B cell (primary cell): ENCODE data around the gene TOMM6. TPM values are rescaled to one million over a fixed set of nuclear protein-coding genes. Genes with fewer than 3 reads are reported as not detected.

Source experiments
- ATAC-seq: fragments of 200-7000 bp; cut with Tn5 transposase; one replicate; pipeline ENCODE4 v1.10.0; 2021; ENCODE audit warnings: low read depth, mild to moderate bottlenecking, moderate number of reproducible peaks, moderate library complexity
- CTCF ChIA-PET: fragments of 350-600 bp; sonication (Branson Sonifier 250); formaldehyde crosslinking; loops from one replicate; lab custom pipeline; 2021; ENCODE audit warnings: antibody characterized with exemption, inconsistent platforms; lab: Charles Lee
- POLR2A ChIA-PET: fragments of 350-600 bp; sonication (Branson Sonifier 250); formaldehyde crosslinking; loops from one replicate; lab custom pipeline; 2021; ENCODE audit warnings: antibody characterized with exemption; lab: Charles Lee
- DNase-seq: peaks from one replicate; pipeline ENCODE4 v3.0.0; 2013
- H2AFZ ChIP-seq: 2 replicates; pipeline ENCODE4 v1.6.1; 2012; ENCODE audit warnings: mild to moderate bottlenecking, low read depth, low read length; ENCODE audit not compliant: insufficient read depth, poor library complexity, severe bottlenecking
- H3K27ac ChIP-seq, 2 donors: 1 replicate in 1 of 2; 2 replicates in 1 of 2; pipeline ENCODE4 v1.5.1; 2012 to 2013; ENCODE audit warnings: low read length in 2 of 2, mild to moderate bottlenecking in 2 of 2, moderate library complexity in 1 of 2
- H3K27me3 ChIP-seq, 4 experiments: fragments of 200-600 bp in 1 of 4; sonication (generic) in 1 of 4; replicated peaks in 1 of 4; 1 replicate in 2 of 4; 2 replicates in 2 of 4; pipeline versions ENCODE4 v1.6.1 to v1.7.0; 2013 to 2016; ENCODE audit warnings: low read length in 3 of 4, mild to moderate bottlenecking in 2 of 4, mixed read lengths in 1 of 4, moderate library complexity in 1 of 4; ENCODE audit not compliant: insufficient read depth in 4 of 4, control insufficient read depth in 3 of 4; ENCODE audit errors: control extremely low read depth in 1 of 4
- H3K36me3 ChIP-seq, 2 experiments: replicated peaks in 1 of 2; 1 replicate in 1 of 2; 2 replicates in 1 of 2; pipeline versions ENCODE4 v1.6.1 to v1.7.1; 2013; ENCODE audit warnings: low read length in 1 of 2; ENCODE audit not compliant: insufficient read depth in 2 of 2, control insufficient read depth in 1 of 2; ENCODE audit errors: control extremely low read depth in 1 of 2, extremely low read depth in 1 of 2
- H3K4me1 ChIP-seq, 2 donors: fragments of 200-600 bp in 1 of 2; sonication (generic) in 1 of 2; 1 replicate in 1 of 2; 2 replicates in 1 of 2; pipeline versions ENCODE4 v1.5.1 to v1.6.1; 2013 to 2017; ENCODE audit warnings: low read length in 2 of 2; ENCODE audit not compliant: control insufficient read depth in 2 of 2, insufficient read depth in 2 of 2
- H3K4me2 ChIP-seq: replicated peaks from 2 replicates; pipeline ENCODE3; 2012; ENCODE audit warnings: mild to moderate bottlenecking, low read depth, low read length; ENCODE audit not compliant: poor library complexity, severe bottlenecking
- H3K4me3 ChIP-seq, 5 experiments: fragments of 200-600 bp in 1 of 5; sonication (generic) in 1 of 5; 1 replicate in 3 of 5; 2 replicates in 2 of 5; pipeline versions ENCODE4 v1.5.1 to v1.7.0; 2011 to 2016; ENCODE audit warnings: low read length in 4 of 5, mild to moderate bottlenecking in 4 of 5, low read depth in 2 of 5, control low read depth in 1 of 5, moderate library complexity in 1 of 5; ENCODE audit not compliant: insufficient read depth in 1 of 5; ENCODE audit errors: control extremely low read depth in 1 of 5, extremely low read depth in 1 of 5
- H3K79me2 ChIP-seq: fragments of 200-600 bp; sonication (generic); one replicate; pipeline ENCODE4 v1.6.0; 2016; ENCODE audit warnings: low read length; ENCODE audit not compliant: control insufficient read depth, insufficient read depth
- H3K9ac ChIP-seq: fragments of 200-600 bp; sonication (generic); 2 replicates; pipeline ENCODE4 v1.6.1; 2017; ENCODE audit warnings: mild to moderate bottlenecking, low read length, moderate library complexity
- H3K9me3 ChIP-seq, 3 donors: one replicate each; pipeline versions ENCODE4 v1.6.1 to v1.7.1; 2013; ENCODE audit warnings: low read length in 2 of 3; ENCODE audit not compliant: control insufficient read depth in 2 of 3, insufficient read depth in 1 of 3; ENCODE audit errors: control extremely low read depth in 1 of 3
- H4K20me1 ChIP-seq: 2 replicates; pipeline ENCODE4 v1.6.0; 2012; ENCODE audit warnings: mild to moderate bottlenecking, low read length; ENCODE audit not compliant: insufficient read depth, control insufficient read depth, poor library complexity, severe bottlenecking
- H3K27ac Mint-ChIP-seq: one replicate; pipeline ENCODE4 v1.8.0; 2021; ENCODE audit warnings: mixed read lengths
- H3K27me3 Mint-ChIP-seq: one replicate; pipeline ENCODE4 v1.8.0; 2021; ENCODE audit warnings: mixed read lengths
- H3K4me1 Mint-ChIP-seq: one replicate; pipeline ENCODE4 v1.8.0; 2021; ENCODE audit warnings: mixed read lengths
- H3K4me3 Mint-ChIP-seq: one replicate; pipeline ENCODE4 v1.8.0; 2021; ENCODE audit warnings: mixed read lengths
- H3K9me3 Mint-ChIP-seq: one replicate; pipeline ENCODE4 v1.8.0; 2022; ENCODE audit warnings: mixed read lengths; ENCODE audit not compliant: insufficient read depth
- CTCF ChIP-seq: fragments of 200-600 bp; IDR thresholded peaks from one replicate; pipeline ENCODE4 v1.8.0; 2022; ENCODE audit warnings: antibody characterized with exemption, mild to moderate bottlenecking
- EZH2 ChIP-seq: IDR thresholded peaks from 2 replicates; pipeline ENCODE4 v1.6.1; 2012; ENCODE audit warnings: borderline replicate concordance, low read depth, mild to moderate bottlenecking, moderate library complexity, low read length; ENCODE audit not compliant: insufficient read depth, poor library complexity, severe bottlenecking
- WGBS: methylation state at CpG from one replicate; pipeline ENCODE4 v1.1.5; 2013; ENCODE audit warnings: missing lambda C conversion rate; ENCODE audit not compliant: insufficient coverage; 5-methylcytosine and 5-hydroxymethylcytosine counted together
- intact Hi-C: fragments of 100-400 bp; cut with micrococcal nuclease; formaldehyde crosslinking; loops from one replicate; pipeline ENCODE4 v1.10.0; 2022
- polyA plus RNA-seq: library from polyadenylated mRNA; depleted of rRNA; stranded (reverse); fragments of >200 nt; gene quantifications from 2 replicates; pipeline ENCODE4 v1.2.3, GENCODE V29; 2012
- total RNA-seq, 2 donors: library from RNA; stranded (reverse); fragments of 120-200 nt in 1 of 2; gene quantifications; 1 replicate in 1 of 2; 2 replicates in 1 of 2; pipeline versions ENCODE4 v1.2.3 to v1.2.4, GENCODE V29; 2013 to 2022

The TOMM6 gene
- total and polyA plus RNA-seq, 2 donors (not counting 1 experiment from before 2014, with no cell fraction given), result 117 to 239 TPM

- POLR2A ChIA-PET, result no interaction called here
- no CpG with 5 or more reads among the region's 5 CpGs for WGBS
These were observed 48.6 kb downstream of the TOMM6 start for GRCh38 chr6:41836022-41836659.

More at GRCh38 chr6:41836022-41836659, 48.6 kb downstream of the TOMM6 start:
- H3K79me2 ChIP-seq, result no peaks in the 10 kb centered on the region
- ATAC-seq, result no peak
- no peak overlapping the region for H3K9ac ChIP-seq
- no peaks in the 10 kb centered on the region for H3K27me3 ChIP-seq
- TF ChIP-seq EZH2 (no peak), CTCF (no peak)
- Mint-ChIP-seq H3K27me3 (no peaks in the 10 kb centered on the region), H3K9me3 (no peaks in the 10 kb centered on the region), H3K4me1 (no peaks in the 10 kb centered on the region), H3K4me3 (no peak overlapping the region), H3K27ac (no peak overlapping the region)
- intact Hi-C loops, result no loop called here
- CTCF ChIA-PET, result interaction anchor here (1.0 kb wide), 1 partner anchor 11 kb away, joined by 3 read pairs; no protein-coding TSS in a partner anchor
- DNase-seq, result no peak
- H3K9me3 ChIP-seq, result no peaks in the 10 kb centered on the region
- H3K4me3 ChIP-seq, result no peak overlapping the region
- no peaks in the 10 kb centered on the region for H4K20me1 ChIP-seq
- no peak overlapping the region for H3K27ac ChIP-seq
- H3K4me2 ChIP-seq, result no peak overlapping the region
- H3K36me3 ChIP-seq, result no peaks in the 10 kb centered on the region
- H3K4me1 ChIP-seq, result no peaks in the 10 kb centered on the region
- H2AFZ ChIP-seq, result no peak overlapping the region
